Panc1 (cell line): ENCODE results near the gene SFXN2. TPM values are rescaled to one million over a fixed set of nuclear protein-coding genes. Genes with fewer than 3 reads are reported as not detected.

Experiments used
- ATAC-seq: fragments of 200-7000 bp; cut with Tn5 transposase; 2 replicates; pipeline ENCODE4 v1.9.1; 2020; ENCODE audit warnings: mild to moderate bottlenecking, moderate library complexity
- BruUV-seq: library from RNA; stranded (reverse); fragments of 400-500 nt; replicated peaks from 2 replicates; lab custom pipeline; 2021; lab: Mats Ljungman, UMichigan
- CTCF ChIA-PET: fragments of 300-600 bp; sonication (Branson Sonifier 250); formaldehyde crosslinking; loops from one replicate; lab custom pipeline; 2022; ENCODE audit warnings: antibody characterized with exemption; lab: Charles Lee
- POLR2A ChIA-PET: fragments of 300-600 bp; sonication (Branson Sonifier 250); formaldehyde crosslinking; loops from one replicate; lab custom pipeline; 2022; ENCODE audit warnings: antibody characterized with exemption; lab: Charles Lee
- DNase-seq: peaks from one replicate; pipeline ENCODE4 v3.0.0-alpha.2; 2010; ENCODE audit warnings: low read depth, low spot score
- H3K27ac ChIP-seq: 2 replicates; pipeline ENCODE4 v1.5.1; 2011; ENCODE audit warnings: mild to moderate bottlenecking, low read length, inconsistent platforms
- H3K27me3 ChIP-seq: fragments of 200-500 bp; sonication (Bioruptor generic); 2 replicates; pipeline ENCODE4 v1.6.0; 2014; ENCODE audit warnings: low read length, inconsistent platforms; ENCODE audit not compliant: control insufficient read depth, insufficient read depth
- H3K36me3 ChIP-seq: fragments of 200-500 bp; sonication (Bioruptor generic); 2 replicates; pipeline ENCODE4 v1.5.1; 2014; ENCODE audit warnings: inconsistent platforms, mild to moderate bottlenecking, low read length, moderate library complexity; ENCODE audit not compliant: control insufficient read depth, insufficient read depth
- H3K4me1 ChIP-seq: 2 replicates; pipeline ENCODE4 v1.5.1; 2011; ENCODE audit warnings: inconsistent platforms, mild to moderate bottlenecking, low read length, moderate library complexity; ENCODE audit not compliant: control insufficient read depth, insufficient read depth
- H3K4me3 ChIP-seq, 2 experiments: 2 replicates each; pipeline ENCODE4 v1.5.1; 2011 to 2012; ENCODE audit warnings: low read depth in 2 of 2, low read length in 2 of 2, mild to moderate bottlenecking in 2 of 2, inconsistent platforms in 1 of 2, moderate library complexity in 1 of 2
- H3K9me3 ChIP-seq: fragments of 200-500 bp; sonication (Bioruptor generic); 2 replicates; pipeline ENCODE4 v1.5.1; 2014; ENCODE audit warnings: low read depth, mild to moderate bottlenecking, inconsistent platforms, low read length, moderate library complexity; ENCODE audit not compliant: control insufficient read depth, insufficient read depth
- POLR2AphosphoS5 ChIP-seq: IDR thresholded peaks from 2 replicates; pipeline ENCODE4 v1.6.1; 2012; ENCODE audit warnings: mild to moderate bottlenecking, low read depth, low read length, moderate library complexity
- SIN3A ChIP-seq: IDR thresholded peaks from 2 replicates; pipeline ENCODE4 v1.6.1; 2012; ENCODE audit warnings: low read depth, mild to moderate bottlenecking, low read length, moderate library complexity, borderline replicate concordance; ENCODE audit not compliant: insufficient read depth
- TCF7L2 ChIP-seq: IDR thresholded peaks from 2 replicates; pipeline ENCODE4 v1.6.1; 2011; ENCODE audit warnings: mild to moderate bottlenecking, low read depth, low read length, inconsistent platforms
- in situ Hi-C: cut with HindIII; loops from 2 replicates; pipeline ENCODE4 v1.10.0; 2016; ENCODE audit warnings: low sequenced_read_pairs, low pct_unique_long_range_greater_than_20kb
- intact Hi-C: fragments of 100-400 bp; cut with micrococcal nuclease; formaldehyde crosslinking; loops from one replicate; pipeline ENCODE4 v1.10.0; 2022; ENCODE audit not compliant: unreplicated experiment
- total RNA-seq: library from RNA; stranded (reverse); gene quantifications from one replicate; pipeline ENCODE4 v1.2.1, GENCODE V29; 2021; ENCODE audit not compliant: unreplicated experiment
- TF ChIP-seq, protein P1 (sequence below): fragments of 450-650 bp; IDR thresholded peaks from 2 replicates; pipeline ENCODE4 v1.5.1; 2017; ENCODE audit warnings: mild to moderate bottlenecking
- TF ChIP-seq, protein P2 (sequence below), 2 experiments: IDR thresholded peaks; 2 replicates each; pipeline ENCODE4 v1.6.1; 2011 to 2012; ENCODE audit warnings: low read depth in 2 of 2, control low read depth in 1 of 2, low read length in 1 of 2, mild to moderate bottlenecking in 1 of 2, moderate library complexity in 1 of 2; ENCODE audit not compliant: insufficient read depth in 1 of 2

Gene SFXN2
- total RNA-seq, 1 experiment from 2014 or later: 11.6 TPM

DNA sequence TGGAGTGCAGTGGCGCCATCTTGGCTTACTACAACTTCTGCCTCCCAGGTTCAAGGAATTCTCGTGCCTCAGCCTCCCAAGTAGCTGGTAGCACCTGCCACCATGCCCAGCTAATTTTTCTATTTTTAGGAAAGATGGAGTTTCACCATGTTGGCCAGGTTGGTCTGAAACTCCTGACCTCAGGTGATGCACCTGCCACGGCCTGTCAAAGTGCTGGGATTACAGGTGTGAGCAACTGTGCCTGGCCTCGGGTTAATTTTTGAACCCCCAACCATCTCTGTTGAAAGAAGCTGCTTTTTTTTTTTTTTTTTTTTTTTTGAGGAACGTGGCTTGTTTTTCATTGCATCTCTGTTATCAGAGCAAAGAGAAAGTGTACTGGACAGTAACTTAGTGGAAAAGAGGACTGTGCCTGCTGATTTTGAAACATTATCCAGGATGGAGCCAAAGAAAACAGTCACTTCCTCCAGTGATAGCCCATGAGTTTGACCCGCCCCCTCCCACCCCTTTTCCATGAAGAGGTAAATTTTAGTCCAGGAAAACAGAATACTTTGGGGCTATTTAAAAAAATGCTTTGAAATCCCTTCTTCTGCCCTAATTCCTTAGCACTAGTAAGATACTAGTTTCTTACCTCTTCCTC lies 67.6 kb downstream of the SFXN2 start:
- no peaks in the 10 kb centered on the region for H3K36me3 ChIP-seq
- H3K4me1 ChIP-seq: peaks cover 77% of the 10 kb centered on the region
- H3K27ac ChIP-seq: peak overlapping the region; percentile 80
- no TSS peak for BruUV-seq
- H3K4me3 ChIP-seq: no peak overlapping the region
- ChIA-PET CTCF (no interaction called here), POLR2A (no interaction called here)
- in situ Hi-C loops: no loop called here
- intact Hi-C loops: no loop called here
- H3K27me3 ChIP-seq: no peaks in the 10 kb centered on the region
- ATAC-seq (no peak), DNase-seq (no peak)
- no peaks in the 10 kb centered on the region for H3K9me3 ChIP-seq
- TF ChIP-seq, protein P1, sequence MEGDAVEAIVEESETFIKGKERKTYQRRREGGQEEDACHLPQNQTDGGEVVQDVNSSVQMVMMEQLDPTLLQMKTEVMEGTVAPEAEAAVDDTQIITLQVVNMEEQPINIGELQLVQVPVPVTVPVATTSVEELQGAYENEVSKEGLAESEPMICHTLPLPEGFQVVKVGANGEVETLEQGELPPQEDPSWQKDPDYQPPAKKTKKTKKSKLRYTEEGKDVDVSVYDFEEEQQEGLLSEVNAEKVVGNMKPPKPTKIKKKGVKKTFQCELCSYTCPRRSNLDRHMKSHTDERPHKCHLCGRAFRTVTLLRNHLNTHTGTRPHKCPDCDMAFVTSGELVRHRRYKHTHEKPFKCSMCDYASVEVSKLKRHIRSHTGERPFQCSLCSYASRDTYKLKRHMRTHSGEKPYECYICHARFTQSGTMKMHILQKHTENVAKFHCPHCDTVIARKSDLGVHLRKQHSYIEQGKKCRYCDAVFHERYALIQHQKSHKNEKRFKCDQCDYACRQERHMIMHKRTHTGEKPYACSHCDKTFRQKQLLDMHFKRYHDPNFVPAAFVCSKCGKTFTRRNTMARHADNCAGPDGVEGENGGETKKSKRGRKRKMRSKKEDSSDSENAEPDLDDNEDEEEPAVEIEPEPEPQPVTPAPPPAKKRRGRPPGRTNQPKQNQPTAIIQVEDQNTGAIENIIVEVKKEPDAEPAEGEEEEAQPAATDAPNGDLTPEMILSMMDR: no peak
- TF ChIP-seq TCF7L2 (no peak), POLR2AphosphoS5 (no peak), SIN3A (no peak)
- TF ChIP-seq, protein P2, sequence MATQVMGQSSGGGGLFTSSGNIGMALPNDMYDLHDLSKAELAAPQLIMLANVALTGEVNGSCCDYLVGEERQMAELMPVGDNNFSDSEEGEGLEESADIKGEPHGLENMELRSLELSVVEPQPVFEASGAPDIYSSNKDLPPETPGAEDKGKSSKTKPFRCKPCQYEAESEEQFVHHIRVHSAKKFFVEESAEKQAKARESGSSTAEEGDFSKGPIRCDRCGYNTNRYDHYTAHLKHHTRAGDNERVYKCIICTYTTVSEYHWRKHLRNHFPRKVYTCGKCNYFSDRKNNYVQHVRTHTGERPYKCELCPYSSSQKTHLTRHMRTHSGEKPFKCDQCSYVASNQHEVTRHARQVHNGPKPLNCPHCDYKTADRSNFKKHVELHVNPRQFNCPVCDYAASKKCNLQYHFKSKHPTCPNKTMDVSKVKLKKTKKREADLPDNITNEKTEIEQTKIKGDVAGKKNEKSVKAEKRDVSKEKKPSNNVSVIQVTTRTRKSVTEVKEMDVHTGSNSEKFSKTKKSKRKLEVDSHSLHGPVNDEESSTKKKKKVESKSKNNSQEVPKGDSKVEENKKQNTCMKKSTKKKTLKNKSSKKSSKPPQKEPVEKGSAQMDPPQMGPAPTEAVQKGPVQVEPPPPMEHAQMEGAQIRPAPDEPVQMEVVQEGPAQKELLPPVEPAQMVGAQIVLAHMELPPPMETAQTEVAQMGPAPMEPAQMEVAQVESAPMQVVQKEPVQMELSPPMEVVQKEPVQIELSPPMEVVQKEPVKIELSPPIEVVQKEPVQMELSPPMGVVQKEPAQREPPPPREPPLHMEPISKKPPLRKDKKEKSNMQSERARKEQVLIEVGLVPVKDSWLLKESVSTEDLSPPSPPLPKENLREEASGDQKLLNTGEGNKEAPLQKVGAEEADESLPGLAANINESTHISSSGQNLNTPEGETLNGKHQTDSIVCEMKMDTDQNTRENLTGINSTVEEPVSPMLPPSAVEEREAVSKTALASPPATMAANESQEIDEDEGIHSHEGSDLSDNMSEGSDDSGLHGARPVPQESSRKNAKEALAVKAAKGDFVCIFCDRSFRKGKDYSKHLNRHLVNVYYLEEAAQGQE (IDR thresholded peaks at IDR 0.05; ENCODE audit: insufficient read depth in 1 of 2, low read depth in 2 of 2, low read length in 1 of 2): no peak

DNA sequence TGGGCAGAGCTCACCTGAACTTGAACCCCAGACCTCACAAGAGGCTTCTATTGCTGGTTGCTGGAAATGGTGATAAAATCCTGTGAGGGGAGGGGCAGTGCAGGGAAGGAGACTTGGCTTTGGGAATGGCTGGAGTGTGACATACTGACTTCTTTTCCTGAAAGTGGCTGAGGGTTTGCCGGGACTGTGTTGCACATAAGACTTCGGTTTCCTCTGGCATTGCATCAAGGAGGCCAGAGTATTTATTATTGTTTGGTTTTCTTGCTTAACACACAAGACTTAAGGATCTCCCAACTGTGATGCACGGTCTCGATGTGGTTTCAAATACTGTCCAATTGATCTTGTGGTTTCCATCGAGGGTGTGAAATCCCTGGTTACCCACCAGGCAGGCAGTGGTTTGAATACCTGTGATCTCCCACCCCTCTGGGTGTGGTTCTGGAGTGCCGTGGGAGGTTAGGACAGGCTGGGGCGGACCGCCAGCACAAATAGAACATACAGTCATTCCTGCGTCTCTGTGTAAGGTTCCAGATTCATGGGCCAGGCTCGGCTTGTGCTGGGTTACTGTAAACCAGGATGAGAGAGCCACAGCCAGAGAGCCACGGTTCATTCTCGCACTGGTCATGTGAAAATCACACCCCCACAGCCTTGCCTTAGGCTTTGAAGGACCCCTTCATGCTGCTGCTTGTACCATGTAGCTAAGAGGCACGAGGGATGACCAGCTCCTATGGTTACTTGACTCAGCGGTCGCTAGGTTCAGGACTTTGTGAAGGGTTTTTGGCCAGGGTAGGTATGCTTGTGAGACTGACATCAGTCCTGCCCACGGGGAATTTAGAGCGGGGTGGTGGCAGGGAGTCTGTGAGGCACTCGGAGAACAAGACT lies 68.5 kb downstream of the SFXN2 start:
- in situ Hi-C loops: no loop called here
- TF ChIP-seq TCF7L2: no peak
- TF ChIP-seq, protein P2 (IDR thresholded peaks at IDR 0.05; ENCODE audit: insufficient read depth in 1 of 2, low read depth in 2 of 2, low read length in 1 of 2): no peak
- TF ChIP-seq SIN3A: no peak
- TF ChIP-seq, protein P1: no peak
- no peak for TF ChIP-seq POLR2AphosphoS5
- no peaks in the 10 kb centered on the region for H3K36me3 ChIP-seq
- no peak for DNase-seq
- peaks cover 69% of the 10 kb centered on the region for H3K4me1 ChIP-seq
- POLR2A ChIA-PET: no interaction called here
- ATAC-seq: peak; percentile 54
- no peaks in the 10 kb centered on the region for H3K27me3 ChIP-seq
- intact Hi-C loops: no loop called here
- CTCF ChIA-PET: no interaction called here
- H3K9me3 ChIP-seq: no peaks in the 10 kb centered on the region
- H3K4me3 ChIP-seq: no peak overlapping the region
- H3K27ac ChIP-seq: peak overlapping the region; percentile 80
- no TSS peak for BruUV-seq
